HTR-8/SVneo (cell line): ENCODE data around the gene HIP1R.
A peak's percentile ranks its signal among the peaks of the same experiment; 100 is the strongest.
"Not testable (repeated sequence)": the region's sequence is repeated elsewhere in the genome, so short reads cannot be mapped to it uniquely, and the experiment has no call there.

Experiments
- DNase-seq: peaks from one replicate; pipeline ENCODE4 v3.0.0; 2011; ENCODE audit warnings: low spot score, mixed read lengths; ENCODE audit not compliant: insufficient read length
- FAIRE-seq: peaks from 2 replicates; lab custom pipeline; 2011; peaks lifted over from hg19 to GRCh38; lab: Jason Lieb, UNC

Gene HIP1R, protein sequence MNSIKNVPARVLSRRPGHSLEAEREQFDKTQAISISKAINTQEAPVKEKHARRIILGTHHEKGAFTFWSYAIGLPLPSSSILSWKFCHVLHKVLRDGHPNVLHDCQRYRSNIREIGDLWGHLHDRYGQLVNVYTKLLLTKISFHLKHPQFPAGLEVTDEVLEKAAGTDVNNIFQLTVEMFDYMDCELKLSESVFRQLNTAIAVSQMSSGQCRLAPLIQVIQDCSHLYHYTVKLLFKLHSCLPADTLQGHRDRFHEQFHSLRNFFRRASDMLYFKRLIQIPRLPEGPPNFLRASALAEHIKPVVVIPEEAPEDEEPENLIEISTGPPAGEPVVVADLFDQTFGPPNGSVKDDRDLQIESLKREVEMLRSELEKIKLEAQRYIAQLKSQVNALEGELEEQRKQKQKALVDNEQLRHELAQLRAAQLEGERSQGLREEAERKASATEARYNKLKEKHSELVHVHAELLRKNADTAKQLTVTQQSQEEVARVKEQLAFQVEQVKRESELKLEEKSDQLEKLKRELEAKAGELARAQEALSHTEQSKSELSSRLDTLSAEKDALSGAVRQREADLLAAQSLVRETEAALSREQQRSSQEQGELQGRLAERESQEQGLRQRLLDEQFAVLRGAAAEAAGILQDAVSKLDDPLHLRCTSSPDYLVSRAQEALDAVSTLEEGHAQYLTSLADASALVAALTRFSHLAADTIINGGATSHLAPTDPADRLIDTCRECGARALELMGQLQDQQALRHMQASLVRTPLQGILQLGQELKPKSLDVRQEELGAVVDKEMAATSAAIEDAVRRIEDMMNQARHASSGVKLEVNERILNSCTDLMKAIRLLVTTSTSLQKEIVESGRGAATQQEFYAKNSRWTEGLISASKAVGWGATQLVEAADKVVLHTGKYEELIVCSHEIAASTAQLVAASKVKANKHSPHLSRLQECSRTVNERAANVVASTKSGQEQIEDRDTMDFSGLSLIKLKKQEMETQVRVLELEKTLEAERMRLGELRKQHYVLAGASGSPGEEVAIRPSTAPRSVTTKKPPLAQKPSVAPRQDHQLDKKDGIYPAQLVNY

DNA sequence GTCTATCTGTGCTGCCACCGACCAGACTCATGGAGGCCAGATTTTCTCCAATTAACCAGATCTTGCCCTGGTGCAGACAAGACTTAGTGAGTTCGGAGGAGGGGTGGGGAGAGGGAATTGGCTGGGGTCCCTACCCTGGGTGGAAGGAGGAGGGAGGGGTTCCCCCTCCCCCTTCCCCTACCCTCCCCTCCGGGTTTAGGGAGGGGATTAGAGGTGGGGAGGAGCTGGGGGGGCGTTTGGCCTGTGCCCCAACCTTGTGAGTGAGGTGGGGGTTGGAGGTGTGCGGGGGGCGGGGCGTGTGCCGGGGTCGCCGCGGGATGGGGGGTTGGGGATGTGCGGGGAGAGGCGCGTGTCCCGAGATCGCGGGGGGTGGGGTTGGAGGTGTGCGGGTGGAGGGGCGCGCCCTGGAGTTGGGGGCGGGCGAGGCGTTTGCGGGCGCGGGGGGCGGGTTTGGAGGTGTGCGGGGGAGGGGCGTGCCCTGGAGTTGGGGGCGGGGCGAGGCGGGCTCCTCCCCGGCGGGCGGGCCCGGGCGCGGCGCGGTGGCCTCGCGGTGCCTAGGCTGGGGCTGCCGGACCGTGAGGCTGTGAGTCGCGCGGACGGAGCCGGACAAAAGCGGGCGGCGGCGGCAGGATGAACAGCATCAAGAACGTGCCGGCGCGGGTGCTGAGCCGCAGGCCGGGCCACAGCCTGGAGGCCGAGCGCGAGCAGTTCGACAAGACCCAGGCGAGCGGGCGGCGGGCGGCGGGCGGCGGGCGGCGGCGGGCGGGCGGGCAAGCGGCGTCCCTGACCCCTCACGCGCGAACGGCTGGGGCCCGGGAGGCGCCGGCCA, at the start of gene HIP1R:
Gene HIP1R, plus strand, starts transcription at position 537 of the 829 bp plus-strand sequence. Its CDS starts 94 bp downstream, at position 631.
- no peak for DNase-seq

DNA sequence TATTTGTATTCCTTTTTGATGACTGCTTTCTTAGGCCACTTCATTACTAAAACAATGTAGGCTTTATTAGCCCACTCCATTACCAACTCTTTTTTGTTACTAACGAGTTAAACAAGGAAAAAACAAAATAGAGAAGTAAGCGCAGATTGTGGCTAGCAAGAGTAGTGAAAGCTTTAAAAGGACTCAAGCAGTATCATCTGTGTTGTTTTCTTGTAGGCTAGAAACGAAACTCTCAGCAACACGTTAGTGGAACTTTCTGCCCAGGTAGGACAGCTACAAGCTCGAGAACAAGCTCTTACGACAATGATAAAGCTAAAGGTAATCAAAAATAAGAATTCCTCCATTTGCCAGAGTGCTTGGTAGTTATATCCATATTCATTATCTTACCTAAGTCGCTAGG, 49.8 kb upstream of the HIP1R start:
- no peak for DNase-seq
- no peak for FAIRE-seq

More for the DNA sequence above, at the start of gene HIP1R:
- no peak for FAIRE-seq

DNA sequence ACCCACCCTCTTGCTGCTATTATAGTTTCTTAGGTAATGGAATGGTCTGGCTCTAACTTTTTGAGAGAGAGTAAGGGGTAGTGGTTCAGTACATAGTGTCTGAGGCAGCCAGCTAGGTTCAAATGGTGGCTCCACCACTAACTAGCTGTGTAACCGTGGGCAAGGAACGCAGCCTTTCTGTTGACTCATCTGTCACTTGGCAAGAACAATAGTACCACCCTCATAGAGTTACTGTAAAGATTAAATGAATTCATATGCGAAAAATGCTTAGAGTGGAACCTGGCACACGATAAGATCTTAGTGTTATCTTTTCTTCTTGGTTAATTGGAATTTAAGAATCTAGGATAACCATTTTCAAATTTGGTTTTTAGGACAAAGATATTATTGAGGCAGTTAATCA, 46.9 kb upstream of the HIP1R start:
- FAIRE-seq (no peak), DNase-seq (no peak)

DNA sequence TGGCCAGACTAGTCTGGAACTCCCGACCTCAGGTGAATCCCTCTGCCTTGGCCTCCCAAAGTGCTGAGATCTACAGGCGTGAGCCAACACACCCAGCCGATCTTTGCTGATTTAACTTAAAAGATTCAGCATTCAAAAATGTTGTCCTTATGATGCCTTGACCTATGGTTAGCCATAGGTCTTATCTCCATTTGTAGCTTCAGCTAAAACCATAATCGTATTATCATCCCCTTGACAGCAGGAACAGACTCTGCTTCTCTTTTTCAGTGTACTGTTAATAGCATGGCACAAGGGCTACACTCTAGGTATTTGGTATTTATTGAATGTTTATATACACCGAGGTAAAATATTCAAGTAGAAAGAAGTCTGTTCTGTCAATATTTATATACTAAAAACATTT, 45.6 kb upstream of the HIP1R start:
- FAIRE-seq: no peak
- no peak for DNase-seq

DNA sequence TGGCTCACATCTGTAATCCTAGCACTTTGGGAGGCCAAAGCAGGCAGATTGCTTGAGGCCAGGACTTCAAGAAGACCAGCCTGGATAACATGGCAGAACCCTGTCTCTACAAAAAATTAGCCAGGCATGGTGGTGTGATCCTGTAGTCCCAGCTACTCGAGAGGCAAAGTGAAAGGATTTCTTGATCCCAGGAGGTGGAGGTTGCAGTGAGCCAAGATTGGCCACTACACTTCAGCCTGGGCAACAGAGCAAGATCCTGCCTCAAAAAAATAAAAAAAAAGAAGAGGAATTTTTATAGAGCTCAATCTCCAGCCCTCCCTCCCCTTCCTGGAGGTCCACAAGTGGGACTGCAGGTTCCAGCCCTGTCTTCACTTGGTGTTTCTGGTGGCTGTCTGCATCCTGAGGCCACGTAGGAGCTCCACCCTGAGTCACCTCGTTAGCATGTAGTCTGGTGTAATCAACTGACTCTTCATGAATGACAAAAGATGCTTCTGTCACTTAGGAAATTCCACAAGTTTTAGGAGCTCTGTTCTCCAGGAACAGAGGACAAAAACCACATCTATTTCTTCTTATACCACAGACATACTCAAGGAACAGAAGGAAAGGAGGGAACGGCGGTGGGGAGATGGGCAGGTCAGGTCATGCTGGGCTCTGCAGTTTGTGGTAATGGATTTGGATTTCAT, 44.7 kb upstream of the HIP1R start:
- FAIRE-seq: no peak
- no peak for DNase-seq

DNA sequence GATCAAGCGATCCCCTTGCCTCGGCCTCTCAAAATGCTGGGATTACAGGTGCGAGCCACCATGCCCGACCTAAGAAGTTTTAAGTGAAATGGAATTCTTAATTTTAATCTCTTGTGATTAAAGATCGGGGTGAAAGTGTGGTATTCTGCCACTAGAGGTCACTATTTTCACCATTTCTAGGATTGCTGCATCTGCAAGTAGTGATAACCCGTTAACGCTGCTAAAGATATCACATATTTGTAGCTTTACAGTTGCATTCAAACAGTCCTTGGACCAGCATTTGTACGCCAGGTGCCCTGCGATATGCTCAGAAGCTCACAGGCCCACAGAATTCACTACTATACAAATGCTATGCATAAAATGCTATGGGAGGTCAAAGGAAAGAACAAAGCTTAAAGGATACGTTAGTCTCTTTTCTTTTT, 41.6 kb upstream of the HIP1R start:
- FAIRE-seq: no peak
- peak; percentile 62 for DNase-seq

DNA sequence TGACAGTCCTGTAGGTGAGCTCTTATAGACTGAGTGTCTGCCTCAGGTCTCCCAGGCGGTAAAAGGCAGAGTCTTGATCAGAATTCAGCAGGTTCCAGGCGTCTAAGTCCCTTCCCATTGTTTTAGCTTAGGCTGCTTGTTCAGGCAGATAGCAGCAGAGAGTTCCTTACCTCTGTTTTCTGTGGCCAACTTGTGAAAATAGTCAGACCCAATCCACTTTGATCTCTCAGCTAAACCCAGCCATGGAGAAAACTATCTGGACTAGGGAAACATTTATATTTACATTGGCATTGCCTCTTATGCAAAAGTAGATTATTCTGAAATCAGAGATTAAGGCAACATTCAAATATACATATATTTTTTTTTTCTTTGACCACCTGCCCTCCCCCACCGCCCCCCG, 39.5 kb upstream of the HIP1R start:
- no peak for DNase-seq

DNA sequence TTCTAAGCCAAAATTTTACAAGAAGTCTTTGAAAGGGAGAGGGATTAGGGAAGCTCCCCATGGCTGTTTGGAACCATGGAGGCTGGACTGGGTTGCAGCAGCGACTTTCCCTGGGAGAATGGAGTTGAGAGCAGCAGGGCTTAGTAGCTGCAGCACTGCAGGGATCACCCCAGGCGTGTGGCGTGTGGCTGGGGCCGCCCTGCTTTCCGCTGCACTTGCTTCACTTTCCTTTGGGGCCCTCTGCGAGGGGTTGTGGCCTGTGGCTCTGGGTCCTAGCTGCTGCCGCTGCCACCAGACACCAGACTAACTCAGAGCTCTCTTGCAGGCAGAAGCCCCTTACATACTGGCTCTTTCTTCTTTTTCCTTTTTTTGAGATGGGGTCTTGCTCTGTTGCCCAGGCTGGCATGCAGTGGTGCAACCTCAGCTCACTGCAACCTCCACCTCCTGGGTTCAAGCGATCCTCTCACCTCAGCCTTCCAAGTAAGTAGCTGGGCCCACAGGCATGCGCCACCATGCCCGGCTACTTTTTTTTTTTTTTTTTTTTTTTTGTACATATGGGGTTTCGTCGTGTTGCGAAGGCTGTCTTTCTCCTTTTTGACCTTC, 35.5 kb upstream of the HIP1R start:
- DNase-seq (no peak), FAIRE-seq (no peak)

More for the DNA sequence above, 39.5 kb upstream of the HIP1R start:
- FAIRE-seq: no peak

DNA sequence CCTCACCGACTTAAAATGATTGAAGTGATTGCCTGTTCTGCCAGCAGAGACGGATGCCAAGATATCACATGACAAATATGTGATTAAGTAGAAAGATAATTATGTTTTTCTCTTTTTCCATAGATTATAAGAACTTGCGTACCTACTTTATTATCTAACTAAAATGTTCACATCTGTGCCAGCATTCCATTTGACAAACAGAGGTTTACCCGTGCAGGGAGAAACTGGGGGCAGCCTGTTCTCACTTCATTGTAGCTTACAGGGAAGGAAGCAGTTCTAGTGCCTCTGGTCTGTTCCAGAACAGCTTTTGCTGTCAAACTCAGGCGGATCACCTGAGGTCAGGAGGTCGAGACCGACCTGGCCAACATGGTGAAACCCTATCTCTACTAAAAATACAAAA, 31.3 kb upstream of the HIP1R start:
- FAIRE-seq: no peak
- DNase-seq: no peak

DNA sequence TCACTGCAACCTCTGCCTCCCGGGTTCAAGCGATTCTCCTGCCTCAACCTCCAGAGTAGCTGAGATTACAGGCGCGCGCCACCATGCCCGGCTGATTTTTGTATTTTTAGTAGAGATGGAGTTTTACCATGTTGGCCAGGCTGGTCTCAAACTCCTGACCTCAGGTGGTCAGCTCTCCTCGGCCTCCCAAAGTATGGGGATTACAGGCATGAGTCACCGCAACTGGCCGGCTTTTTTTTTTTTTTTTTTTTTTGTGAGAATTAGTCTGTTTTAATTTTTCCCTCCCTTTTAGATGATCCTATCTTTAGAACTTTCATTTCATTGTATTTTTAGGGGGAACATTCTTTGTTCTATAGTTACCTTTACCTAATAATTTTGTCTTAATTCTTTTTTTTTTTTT, 30.3 kb upstream of the HIP1R start:
- not testable (repeated sequence) for FAIRE-seq, DNase-seq

DNA sequence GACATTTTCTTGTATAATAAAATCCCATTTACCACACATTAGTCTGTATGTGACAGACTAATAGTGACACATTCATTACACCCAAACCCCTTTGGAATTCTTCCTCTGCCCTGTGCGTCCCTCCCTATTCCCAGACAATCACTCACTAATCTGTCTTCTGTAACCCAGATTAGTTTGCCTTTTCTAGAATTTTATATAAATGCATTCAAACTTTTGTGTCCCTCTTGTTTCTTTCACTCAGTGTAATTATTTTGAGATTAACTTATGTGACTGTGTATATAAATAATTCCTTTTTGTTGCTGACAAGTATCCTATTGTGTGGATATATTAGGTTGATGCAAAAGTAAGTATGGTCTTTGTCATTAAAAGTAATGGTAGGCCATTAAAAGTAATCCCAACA, 27.6 kb upstream of the HIP1R start:
- DNase-seq: no peak
- FAIRE-seq: no peak

DNA sequence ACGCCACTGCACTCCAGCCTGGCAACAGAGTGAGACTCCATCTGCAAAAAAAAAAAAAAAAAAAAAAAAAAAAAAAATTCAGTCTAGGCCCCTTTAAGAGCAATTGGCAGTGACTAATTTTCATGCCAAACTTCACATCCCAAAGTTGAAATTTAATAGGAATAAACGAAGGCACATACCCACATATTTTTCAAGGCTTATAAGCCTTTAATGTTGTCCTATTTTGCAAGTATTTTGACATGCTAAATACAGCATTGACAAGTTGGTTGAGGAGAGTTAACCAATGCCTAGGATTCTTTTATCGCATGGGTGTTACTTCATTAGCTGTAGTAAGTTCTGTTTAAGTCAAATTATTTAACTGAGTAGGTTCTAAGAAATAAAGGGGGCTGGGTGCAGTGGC, 23.5 kb upstream of the HIP1R start:
- DNase-seq (no peak), FAIRE-seq (no peak)

DNA sequence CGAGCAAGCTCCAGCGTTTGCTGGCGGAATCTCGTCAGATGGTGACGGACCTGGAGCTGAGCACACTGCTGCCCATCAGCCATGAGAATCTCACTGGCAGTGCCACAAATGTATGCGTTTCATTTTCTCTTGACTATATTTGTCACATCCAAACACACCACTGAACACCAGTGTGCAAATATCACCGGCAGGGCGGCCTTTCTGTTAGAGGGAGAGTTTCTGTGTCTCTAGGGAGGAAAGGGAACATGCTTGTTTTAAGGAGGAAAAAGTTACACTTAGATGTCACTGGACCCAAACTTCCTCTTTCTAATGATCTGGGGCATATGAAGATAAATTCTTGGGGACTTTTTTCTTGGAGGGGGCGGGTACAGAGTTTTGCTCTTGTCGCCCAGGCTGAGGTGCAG, 21.9 kb upstream of the HIP1R start:
- no peak for FAIRE-seq
- no peak for DNase-seq

DNA sequence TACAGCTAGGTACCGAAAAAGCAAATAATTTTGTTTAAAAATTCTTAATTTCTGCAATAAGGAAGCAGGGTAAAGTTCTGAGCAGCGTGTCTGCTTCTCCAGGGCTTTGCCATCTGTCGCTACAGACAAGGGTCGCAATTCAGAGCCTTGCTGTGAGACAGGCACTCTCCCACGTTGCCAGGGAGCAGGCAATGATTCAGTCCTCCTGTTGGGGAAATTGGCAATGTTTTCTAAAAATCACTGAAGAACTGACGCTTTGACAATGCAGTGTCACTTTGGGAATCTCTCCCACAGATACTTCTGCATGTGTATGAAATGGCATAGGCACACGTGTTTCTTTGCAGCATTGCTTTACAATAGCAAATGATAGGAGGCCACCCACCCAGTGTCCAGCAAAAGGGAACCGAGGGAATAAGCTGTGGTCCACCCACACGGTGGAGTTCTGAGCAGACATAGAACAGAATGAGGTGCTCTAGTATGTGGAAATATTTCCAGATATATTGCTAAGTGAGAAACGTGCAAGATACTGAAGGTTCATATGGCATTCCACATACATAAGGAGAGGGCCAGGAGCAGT, 16.0 kb upstream of the HIP1R start:
- DNase-seq (no peak), FAIRE-seq (no peak)

DNA sequence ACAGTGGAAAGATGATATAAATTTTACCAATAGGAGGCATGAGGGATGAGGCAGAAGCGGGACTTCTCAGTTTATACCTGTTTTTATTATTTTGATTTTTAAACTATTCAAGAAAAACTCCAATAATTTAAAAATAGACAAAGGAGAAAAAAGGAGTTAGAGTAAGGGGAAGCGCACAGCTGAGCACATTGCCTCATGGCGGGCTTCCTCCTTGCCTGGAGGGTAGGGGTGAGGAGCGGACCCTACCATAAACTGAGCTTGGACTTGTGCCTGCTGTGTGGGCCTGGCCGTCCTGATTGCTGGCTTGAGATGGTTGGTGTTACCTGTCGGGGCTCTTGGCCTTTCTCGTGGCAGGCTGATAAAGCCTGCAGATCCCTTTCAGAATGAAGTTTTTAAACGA, 15.1 kb upstream of the HIP1R start:
- DNase-seq: no peak
- FAIRE-seq: no peak

DNA sequence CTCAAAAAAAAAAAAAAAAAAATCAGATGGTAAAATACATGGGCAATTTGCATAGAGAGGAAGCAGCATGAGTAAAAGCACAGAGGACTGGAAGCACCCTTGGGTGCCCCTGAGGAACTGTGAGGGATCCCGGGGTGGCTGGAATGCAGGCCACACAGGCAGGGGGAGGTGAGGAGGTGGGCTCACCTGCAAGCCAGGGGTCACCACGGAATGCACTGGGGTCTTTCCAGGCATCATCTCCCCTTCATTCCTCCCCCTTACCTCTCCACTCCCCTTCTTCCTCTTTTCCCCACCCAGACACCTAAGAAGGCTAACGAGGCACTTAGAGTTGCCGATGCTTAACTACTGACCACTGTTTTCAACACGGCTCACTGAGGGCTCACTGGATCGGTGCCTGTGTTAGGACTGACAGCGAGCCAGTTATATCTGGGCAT, 14.4 kb upstream of the HIP1R start:
- DNase-seq: no peak
- no peak for FAIRE-seq

DNA sequence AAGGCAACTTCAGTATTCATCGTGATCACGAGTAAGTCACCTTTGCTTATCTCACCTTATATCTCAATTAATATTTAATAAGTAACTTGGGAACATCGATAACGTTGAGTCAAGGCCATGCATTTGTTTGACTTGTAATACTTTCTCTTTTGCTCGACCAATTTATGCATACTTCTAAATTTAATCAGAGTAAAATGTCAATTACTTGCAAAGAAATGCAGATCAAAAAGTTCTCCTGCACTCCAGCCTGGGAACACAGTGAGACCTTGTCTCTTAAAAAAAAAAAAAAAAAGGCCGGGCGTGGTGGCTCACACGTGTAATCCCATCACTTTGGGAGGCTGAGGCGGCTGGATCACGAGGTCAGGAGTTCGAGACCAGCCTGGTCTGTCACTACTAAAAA, 11.8 kb upstream of the HIP1R start:
- FAIRE-seq: no peak
- no peak for DNase-seq

DNA sequence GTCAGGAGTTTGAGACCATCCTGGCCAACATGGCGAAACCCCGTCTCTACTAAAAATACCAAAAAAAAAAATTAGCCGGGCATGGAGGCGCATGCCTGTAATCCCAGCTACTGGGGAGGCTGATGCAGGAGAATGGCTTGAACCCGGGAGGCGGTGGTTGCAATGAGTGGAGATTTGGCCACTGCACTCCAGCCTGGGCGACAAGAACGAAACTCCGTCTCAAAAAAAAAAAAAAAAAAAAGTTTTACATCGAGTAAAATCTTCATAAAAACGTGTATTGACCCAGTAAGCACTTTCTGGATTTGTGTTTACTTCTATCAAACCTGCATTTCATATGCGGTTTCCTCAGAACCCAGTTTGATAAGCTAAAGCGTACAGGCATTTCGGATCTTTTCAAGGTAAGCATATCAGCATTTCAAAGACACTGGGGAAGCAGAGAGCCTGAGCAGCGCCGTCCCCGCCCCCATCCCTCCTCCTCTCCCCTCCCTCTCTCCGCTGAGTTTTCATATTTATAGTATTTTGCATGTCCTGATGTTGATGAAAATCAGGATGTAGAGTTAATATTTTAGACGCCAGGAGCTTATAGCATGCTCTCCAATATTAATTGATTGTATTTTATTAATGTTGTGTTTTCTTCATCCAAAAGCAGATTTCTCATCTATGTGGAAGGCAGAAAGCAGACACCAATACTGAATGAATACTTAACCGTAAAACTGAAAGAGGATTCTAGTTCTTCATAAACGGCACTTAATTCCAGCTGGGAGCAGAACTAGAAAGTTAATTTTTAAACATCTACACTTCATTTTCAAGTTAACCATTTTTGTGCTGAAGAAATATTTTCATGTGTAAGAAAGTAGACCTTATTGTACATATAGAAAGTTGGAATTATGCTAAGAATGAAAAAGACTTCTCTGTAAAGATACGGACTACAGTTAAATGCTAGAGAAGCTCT, 9.2 kb upstream of the HIP1R start:
- DNase-seq: no peak
- no peak for FAIRE-seq
